ENCODE data around the gene KCTD20.

GRCh38 chr6:36432151-36432671 lies 10.6 kb upstream of the KCTD20 start:
- TF ChIP-seq, protein P1, sequence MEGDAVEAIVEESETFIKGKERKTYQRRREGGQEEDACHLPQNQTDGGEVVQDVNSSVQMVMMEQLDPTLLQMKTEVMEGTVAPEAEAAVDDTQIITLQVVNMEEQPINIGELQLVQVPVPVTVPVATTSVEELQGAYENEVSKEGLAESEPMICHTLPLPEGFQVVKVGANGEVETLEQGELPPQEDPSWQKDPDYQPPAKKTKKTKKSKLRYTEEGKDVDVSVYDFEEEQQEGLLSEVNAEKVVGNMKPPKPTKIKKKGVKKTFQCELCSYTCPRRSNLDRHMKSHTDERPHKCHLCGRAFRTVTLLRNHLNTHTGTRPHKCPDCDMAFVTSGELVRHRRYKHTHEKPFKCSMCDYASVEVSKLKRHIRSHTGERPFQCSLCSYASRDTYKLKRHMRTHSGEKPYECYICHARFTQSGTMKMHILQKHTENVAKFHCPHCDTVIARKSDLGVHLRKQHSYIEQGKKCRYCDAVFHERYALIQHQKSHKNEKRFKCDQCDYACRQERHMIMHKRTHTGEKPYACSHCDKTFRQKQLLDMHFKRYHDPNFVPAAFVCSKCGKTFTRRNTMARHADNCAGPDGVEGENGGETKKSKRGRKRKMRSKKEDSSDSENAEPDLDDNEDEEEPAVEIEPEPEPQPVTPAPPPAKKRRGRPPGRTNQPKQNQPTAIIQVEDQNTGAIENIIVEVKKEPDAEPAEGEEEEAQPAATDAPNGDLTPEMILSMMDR (IDR thresholded peaks at IDR 0.05): no peak
- no peak for TF ChIP-seq POLR2A (IDR thresholded peaks at IDR 0.05)
